ES-I3 (cell line): ENCODE results near the gene SAMSN1.

Source experiments
- H3K36me3 ChIP-seq: 2 replicates; pipeline ENCODE4 v1.6.1; 2013; ENCODE audit warnings: mild to moderate bottlenecking, low read length, control low read depth, moderate library complexity; ENCODE audit not compliant: insufficient read depth
- H3K4me1 ChIP-seq: 2 replicates; pipeline ENCODE4 v1.6.1; 2013; ENCODE audit warnings: mild to moderate bottlenecking, control low read depth, low read length; ENCODE audit not compliant: insufficient read depth
- H3K9ac ChIP-seq: 2 replicates; pipeline ENCODE4 v1.6.1; 2013; ENCODE audit warnings: low read depth, mild to moderate bottlenecking, low read length, moderate library complexity
- H3K9me3 ChIP-seq: 2 replicates; pipeline ENCODE4 v1.6.1; 2013; ENCODE audit warnings: mild to moderate bottlenecking, low read length, moderate library complexity; ENCODE audit not compliant: control insufficient read depth, insufficient read depth

Gene SAMSN1

DNA sequence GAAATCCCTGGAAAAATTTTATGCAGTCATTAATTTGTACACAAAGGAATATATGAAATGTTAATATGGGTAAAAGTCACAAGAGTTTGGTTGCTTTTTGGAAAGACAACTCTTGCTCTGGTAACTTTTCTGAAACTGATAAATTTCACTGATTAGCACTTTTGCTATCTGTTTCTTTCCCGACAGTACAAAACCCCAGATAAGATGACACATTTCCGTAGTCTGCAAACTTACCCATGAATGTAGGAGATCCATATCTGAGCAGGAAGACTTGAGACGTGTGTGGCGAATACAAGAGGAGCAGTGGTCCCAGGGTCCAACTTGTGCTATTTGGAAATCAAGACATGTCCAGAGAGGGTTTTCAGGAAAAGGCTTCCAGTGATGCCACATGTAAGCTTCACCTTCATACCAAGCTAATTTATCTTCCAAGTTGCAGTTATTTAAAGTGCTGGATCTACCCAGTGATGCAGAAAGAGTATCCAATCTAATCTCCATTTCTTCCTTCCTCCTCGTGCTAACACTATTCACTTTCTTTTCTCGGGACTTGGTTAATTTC is 35.9 kb upstream of the SAMSN1 start:
- Histone ChIP-seq H3K9ac (no peak overlapping the region), H3K4me1 (no peaks in the 10 kb centered on the region), H3K36me3 (no peaks in the 10 kb centered on the region), H3K9me3 (no peaks in the 10 kb centered on the region)

DNA sequence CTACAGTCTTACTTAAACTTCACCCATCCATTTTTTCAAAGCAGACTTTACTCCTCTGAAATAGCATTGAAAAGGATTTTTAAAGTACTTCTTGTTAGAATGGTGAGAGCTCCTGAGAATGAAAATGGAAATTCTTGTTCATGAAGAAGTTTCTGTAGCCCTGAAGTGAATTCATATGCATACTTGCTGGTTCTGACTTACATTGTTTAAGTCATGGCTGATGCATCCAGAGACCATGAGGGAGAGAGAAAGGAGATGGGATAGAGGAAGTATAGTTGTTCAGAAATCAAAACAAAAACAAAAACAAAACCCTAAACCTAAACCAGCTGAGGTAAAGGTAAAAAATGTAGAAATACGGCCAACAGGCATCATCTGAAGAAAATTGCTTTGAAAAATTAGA is 27.1 kb upstream of the SAMSN1 start:
- Histone ChIP-seq H3K36me3 (no peaks in the 10 kb centered on the region), H3K9me3 (no peaks in the 10 kb centered on the region), H3K4me1 (no peaks in the 10 kb centered on the region), H3K9ac (no peak overlapping the region)

DNA sequence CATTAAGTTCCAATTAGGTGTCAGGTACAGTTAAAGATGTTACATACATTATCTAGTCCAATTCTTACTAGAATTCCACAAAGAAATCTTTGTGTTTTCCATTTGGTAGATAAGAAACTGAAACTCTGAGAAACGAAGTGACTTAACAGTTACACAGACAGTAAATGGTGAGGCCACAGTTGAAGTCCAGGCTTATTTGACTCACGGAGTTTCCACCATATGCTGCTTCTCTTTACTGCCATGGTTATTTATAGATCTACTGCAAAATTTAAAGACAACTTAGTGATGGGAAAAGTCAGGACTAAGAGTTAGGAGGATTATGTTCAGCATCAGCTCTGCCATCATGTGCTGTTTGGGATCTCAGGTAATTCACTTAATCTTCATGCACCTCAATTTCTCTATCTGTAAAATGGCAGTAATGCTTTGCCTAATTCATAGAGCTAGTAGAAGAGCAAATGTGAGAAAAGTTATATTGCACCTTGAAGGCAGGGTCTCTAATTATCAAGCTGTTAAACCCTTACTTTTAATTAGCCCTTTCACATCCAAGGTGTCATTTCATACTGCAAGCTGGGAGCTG is 26.2 kb upstream of the SAMSN1 start:
- no peaks in the 10 kb centered on the region for H3K9me3 ChIP-seq
- no peaks in the 10 kb centered on the region for H3K4me1 ChIP-seq
- H3K9ac ChIP-seq: no peak overlapping the region
- no peaks in the 10 kb centered on the region for H3K36me3 ChIP-seq

DNA sequence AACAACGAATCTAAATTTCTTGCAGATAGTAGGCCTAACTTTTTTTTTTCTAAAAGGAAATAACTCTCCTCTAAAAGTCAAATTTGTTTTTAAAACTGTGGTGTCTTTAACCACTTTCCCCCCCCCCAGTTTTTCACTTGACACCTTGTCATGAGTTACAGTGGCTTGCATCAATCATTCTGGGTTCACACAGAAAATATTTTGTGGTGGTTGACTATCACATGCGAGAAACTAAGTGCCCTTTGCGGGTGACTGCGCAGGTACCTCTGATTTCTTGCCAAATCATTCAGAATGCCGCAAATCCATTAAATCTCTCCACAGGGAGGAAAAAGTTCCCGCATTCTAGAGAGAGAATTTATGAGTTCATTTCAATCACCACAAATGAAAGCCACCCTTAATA is 23.8 kb upstream of the SAMSN1 start:
- Histone ChIP-seq H3K9me3 (no peaks in the 10 kb centered on the region), H3K9ac (no peak overlapping the region), H3K4me1 (no peaks in the 10 kb centered on the region), H3K36me3 (no peaks in the 10 kb centered on the region)

DNA sequence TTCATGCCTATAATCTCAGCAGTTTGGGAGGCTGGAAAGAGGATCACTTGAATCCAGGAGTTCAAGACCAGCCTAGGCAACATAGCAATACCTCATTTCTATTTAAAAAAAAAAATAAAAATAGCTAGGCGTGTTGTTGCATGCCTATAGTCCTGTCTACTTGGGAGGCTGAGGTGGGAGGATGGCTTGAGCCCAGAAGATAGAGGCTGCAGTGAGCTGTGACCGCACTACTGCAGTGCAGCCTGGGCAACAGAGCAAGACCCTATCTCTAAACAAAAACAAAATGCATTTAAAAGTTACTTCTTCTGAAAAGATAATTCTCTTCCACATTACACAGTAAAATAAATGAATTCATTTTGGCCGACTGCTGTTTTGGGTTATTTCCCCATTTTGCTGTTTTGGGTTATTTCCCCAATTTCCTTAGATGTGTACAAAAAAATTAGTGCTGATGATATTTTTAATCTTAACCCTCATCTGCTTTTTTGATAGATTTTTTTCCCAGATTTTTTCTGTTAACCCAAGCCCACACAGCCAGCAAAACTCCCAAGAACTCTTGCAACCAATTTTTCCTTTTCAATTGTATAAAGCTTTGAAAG is 23.0 kb upstream of the SAMSN1 start:
- Histone ChIP-seq H3K9me3 (0 out of 2 replicates have a peak, but pooled peaks cover 3% of the 10 kb centered on the region), H3K4me1 (no peaks in the 10 kb centered on the region), H3K36me3 (no peaks in the 10 kb centered on the region), H3K9ac (no peak overlapping the region)

DNA sequence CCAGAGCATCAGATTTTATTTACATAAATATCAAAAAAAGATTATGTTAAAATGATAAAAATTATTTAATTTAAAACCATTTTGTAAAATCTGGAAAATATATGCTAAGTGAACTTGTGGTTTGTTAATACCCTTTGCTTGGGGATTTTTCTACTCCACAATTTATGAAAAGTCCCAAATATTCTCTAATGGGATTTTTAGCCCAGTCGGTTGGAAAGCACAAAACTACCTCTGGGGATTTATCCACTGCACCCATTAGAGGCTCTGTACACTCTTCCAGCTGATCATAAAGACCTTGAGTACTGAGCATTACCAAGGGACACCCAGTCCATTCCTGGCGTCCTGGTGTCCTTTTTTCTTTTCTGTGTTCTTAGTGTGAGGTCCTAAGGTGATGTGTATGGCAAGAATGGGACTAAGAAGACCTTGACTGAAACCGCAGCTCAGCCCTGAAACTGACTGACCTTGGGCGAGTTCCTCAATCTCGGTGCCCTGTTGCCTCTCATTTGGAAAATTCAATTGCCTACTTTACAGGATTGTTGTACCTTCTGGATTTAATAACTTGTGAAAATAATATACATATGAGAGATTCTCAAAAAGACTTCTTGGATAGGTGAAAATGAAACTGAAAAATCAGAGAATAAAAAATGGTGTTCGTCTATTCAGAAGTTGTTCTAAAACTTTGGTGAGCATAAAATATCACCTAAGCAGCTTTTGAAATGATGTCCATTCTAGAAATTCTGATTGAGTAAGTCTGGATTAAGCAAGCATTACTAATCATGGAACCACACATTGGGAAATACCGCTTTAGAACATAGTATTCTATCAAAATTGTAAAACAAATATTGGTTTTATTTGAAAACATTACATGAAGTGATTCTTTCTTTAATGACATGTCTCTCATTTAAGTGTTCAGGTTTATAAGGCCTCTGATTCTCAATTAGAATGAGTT is 21.5 kb upstream of the SAMSN1 start:
- no peaks in the 10 kb centered on the region for H3K4me1 ChIP-seq
- 0 out of 2 replicates have a peak, but pooled peaks cover 3% of the 10 kb centered on the region for H3K9me3 ChIP-seq
- no peak overlapping the region for H3K9ac ChIP-seq
- no peaks in the 10 kb centered on the region for H3K36me3 ChIP-seq

DNA sequence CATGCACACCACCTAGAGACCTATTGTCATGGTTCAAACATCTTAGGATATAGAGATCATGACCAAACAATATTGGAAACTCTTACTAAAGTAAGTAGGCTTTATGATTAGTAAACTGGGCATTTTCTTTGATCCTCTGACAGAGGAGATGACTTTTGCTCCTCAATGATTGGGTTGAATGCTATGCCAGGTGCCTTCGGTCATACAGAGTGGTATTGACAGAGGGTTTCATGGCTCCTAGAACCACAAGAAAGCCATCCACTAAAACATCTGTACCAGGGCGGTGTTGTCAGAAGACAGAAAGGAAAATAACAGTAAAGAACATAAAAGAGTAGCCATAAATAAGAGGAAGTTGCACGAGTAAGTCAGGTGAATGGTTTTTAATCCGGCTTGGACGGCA is 20.8 kb upstream of the SAMSN1 start:
- H3K9ac ChIP-seq: no peak overlapping the region
- H3K4me1 ChIP-seq: no peaks in the 10 kb centered on the region
- 0 out of 2 replicates have a peak, but pooled peaks cover 3% of the 10 kb centered on the region for H3K9me3 ChIP-seq
- H3K36me3 ChIP-seq: no peaks in the 10 kb centered on the region

DNA sequence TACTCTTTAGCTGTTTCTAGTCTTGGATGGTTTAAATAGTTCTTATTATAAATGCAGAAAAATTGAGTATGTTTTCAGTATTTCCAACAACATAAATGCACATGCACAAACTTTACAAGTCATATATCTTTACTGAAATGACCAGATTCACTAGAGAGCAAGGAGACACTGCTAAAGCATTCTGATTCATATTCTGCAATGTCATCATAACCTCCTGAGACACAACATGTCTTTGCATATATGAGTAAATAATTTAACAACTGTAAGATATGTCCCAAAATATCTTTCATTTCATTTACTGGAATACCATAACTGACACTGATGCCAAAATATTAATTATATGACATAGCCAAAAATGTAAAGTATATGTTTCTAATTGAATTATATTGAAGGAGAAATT is 16.8 kb upstream of the SAMSN1 start:
- H3K4me1 ChIP-seq: no peaks in the 10 kb centered on the region
- no peak overlapping the region for H3K9ac ChIP-seq

DNA sequence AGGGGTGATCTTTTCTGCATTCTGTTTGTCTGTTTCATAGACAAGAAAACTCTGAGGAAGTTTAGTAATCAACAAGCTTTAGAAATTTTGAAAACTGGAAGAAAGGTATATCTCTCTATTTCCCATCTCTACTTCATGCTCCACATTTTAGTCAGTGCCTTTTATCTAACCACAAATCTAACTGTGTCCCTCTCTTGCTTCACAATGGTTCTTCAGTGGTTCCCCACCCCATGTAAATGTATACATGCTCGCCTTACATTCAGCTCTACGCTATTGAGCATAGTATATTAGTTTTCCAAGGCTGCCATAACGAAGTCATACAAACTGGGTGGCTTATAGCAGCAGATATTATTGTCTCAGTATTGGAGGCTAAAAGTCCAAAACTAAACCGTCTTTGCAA is 14.4 kb upstream of the SAMSN1 start:
- Histone ChIP-seq H3K9me3 (peaks cover 6% of the 10 kb centered on the region; the same call in 1 of the 2 replicates), H3K4me1 (no peaks in the 10 kb centered on the region), H3K36me3 (peaks cover 3% of the 10 kb centered on the region; the same call in 1 of the 2 replicates), H3K9ac (no peak overlapping the region)

More for the DNA sequence above, 16.8 kb upstream of the SAMSN1 start:
- peaks cover 6% of the 10 kb centered on the region; the same call in 1 of the 2 replicates for H3K9me3 ChIP-seq
- H3K36me3 ChIP-seq: peaks cover 3% of the 10 kb centered on the region; the same call in 1 of the 2 replicates

DNA sequence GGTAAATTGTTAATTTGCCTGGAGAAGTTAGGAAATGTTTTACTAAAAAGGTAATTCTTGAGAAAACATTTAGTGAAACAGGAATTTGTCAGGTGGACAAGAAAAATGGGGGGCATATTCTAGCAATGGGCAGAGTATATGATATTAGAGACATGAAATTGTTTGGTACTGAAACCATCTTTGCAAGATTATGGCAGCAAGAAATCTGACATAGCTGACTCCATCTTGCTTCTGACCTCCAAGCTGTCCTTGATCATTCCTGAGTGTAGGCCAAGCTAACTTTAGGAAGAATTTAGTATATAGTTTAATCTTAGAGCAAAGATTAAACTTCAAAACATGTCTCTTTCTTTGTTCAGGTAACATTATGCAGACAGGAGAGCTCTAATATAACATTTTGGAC is 14.0 kb upstream of the SAMSN1 start:
- Histone ChIP-seq H3K4me1 (no peaks in the 10 kb centered on the region), H3K36me3 (peaks cover 3% of the 10 kb centered on the region; the same call in 1 of the 2 replicates), H3K9me3 (peaks cover 6% of the 10 kb centered on the region; the same call in 1 of the 2 replicates), H3K9ac (no peak overlapping the region)

DNA sequence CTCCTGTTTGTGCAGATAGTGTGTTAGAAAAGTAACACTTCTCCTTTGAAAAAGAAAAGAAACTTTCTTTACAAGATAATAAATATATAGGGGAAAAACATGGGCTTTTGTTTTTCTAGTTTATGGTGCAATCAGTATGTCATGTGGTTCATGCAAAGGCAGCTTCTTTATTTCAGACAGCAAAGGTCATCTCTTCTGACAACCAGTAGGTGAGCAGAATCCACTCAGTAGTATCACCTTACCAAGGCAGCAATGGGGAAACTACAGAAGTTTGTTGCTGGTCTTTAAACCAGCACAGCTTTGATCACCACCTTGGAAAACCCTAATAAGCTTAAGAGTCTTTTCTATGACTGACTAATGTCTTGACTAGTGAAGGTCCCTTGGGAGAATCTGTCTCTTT is 13.0 kb upstream of the SAMSN1 start:
- H3K9me3 ChIP-seq: peaks cover 4% of the 10 kb centered on the region; the same call in 1 of the 2 replicates
- peaks cover 7% of the 10 kb centered on the region for H3K4me1 ChIP-seq
- peaks cover 3% of the 10 kb centered on the region; the same call in 1 of the 2 replicates for H3K36me3 ChIP-seq
- H3K9ac ChIP-seq: no peak overlapping the region

DNA sequence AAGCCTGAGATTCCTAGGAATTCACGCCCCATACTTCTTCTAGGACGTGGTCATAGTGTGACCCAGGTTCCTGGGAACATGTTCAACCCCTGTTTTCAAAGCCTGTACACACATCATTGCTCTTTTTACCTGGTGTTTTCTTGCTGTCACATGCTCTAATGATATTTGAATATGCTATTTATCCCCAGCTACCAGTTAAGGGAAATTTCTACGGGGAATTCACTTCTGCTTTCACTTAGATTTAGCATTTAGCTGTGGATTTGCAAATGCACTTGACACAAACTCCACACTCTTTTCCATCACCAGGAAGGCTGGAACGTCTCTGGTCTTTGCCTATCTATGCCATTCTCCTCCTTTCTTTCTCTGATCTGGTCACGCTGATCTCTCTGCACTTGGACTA is 11.3 kb upstream of the SAMSN1 start:
- Histone ChIP-seq H3K9me3 (peaks cover 4% of the 10 kb centered on the region; the same call in 1 of the 2 replicates), H3K9ac (no peak overlapping the region), H3K36me3 (peaks cover 3% of the 10 kb centered on the region; the same call in 1 of the 2 replicates), H3K4me1 (peaks cover 7% of the 10 kb centered on the region)

DNA sequence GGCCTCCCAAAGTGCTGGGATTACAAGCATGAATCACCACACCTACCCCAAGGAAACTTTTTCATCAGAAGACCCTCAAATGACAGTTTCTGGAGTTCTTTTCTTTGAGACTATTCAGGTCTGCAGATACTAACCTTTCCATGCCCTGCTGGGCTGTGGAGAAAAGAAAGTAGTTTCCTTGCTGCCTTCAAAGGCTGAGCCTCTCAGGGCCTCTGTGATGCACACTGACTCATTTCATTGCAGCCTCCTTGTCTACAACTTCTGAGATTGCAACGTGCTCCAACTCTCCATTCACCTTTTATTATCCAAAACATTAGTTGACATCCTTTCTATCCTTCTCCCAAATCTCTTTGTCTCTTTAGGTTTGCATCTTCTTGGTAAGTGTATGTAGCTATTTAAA is 8.8 kb upstream of the SAMSN1 start:
- no peak overlapping the region for H3K9ac ChIP-seq
- H3K9me3 ChIP-seq: no peaks in the 10 kb centered on the region
- no peaks in the 10 kb centered on the region for H3K36me3 ChIP-seq
- H3K4me1 ChIP-seq: peaks cover 7% of the 10 kb centered on the region

DNA sequence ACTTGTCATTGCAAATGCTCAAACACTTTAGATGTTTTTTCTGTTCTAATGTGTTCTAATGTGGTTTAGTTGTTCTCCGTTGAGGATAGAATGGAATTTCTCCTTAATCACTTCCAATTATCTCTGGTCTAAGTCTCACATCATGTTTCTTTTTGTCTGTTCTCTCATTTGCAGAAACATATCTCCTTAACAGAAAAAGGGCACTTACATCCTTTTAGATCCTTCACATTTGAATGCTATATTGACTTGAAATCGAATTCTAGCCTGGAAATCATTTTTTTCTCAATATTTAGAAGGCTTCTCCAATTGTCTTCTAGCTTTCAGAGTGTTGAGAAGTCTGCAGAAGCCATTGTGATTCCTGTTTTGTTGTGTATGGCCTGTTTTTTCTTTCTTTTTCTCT is 7.3 kb upstream of the SAMSN1 start:
- H3K9ac ChIP-seq: no peak overlapping the region
- no peaks in the 10 kb centered on the region for H3K36me3 ChIP-seq
- H3K9me3 ChIP-seq: no peaks in the 10 kb centered on the region
- peaks cover 7% of the 10 kb centered on the region for H3K4me1 ChIP-seq
